ENCODE measurements around the gene JAG1. TPM values are rescaled to one million over a fixed set of nuclear protein-coding genes. Genes with fewer than 3 reads are reported as not detected.

JAG1 gene
- total RNA-seq, 1 donor from 2014 or later, result 1.3 TPM

DNA sequence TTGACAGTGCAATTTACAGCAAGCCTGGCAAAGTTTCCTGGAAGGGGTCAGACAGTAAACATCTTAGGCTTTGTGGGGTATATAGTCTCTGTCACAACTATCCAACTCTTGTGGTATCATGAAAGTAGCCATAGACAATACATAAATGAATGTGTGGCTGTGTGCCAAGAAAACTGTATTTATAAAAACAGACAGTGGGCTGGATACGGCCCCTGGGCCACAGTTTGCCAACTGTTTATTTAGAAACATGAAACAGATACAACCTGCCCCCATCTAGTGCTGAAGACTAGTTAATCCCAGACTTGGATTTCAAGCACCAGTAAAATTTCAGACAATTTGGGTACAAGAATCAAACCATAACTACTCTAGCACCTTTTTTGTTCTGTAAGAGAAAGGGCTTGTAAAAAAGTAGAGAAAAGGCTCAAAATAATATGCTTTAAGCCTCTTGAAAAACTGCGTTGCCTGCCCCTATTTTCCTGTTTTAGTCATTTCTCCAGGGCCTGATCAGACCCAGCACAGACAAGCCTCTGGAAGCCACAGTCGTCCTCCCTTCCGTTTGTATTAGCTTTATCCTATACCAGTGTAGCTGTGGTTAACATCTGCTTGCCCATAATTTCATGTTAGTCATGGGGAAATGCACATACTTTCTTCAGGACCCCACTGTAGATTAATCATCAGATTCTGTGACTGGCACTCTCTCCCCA is 30.8 kb downstream of the JAG1 start:
- intact Hi-C loops (cut with micrococcal nuclease), result no loop called here
- no peaks in the 10 kb centered on the region for H3K9me3 Mint-ChIP-seq
- no peak overlapping the region for H3K27ac Mint-ChIP-seq
- peaks cover 5% of the 10 kb centered on the region for H3K4me1 Mint-ChIP-seq (ENCODE audit: low read depth)
- no peaks in the 10 kb centered on the region for H3K27me3 Mint-ChIP-seq (ENCODE audit: insufficient read depth)
- DNase-seq (ENCODE audit: low spot score), result no peak
- H3K36me3 Mint-ChIP-seq (ENCODE audit: low read depth), result no peaks in the 10 kb centered on the region
- H3K4me3 Mint-ChIP-seq, result no peak overlapping the region

DNA sequence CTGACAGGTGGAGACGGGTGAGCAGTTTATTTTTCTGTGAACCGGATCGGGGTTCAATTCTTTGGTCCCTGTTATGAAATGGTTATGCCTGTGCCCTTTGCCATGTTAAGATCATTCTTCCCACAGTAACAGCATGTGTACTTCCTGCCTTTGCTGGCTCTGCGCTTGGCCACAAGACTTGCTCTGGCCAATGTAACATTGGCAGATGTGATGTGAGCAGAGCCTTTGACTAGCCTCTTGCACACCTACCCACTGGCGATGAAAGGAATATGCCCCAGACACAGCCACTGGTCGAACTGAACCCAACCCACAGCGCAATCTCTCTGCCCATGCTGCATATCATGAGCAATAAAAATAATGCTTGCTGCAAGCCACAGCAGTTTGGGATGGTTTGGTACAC is 31.9 kb downstream of the JAG1 start:
- no peaks in the 10 kb centered on the region for H3K27me3 Mint-ChIP-seq (ENCODE audit: insufficient read depth)
- intact Hi-C loops (cut with micrococcal nuclease), result no loop called here
- no peaks in the 10 kb centered on the region for H3K36me3 Mint-ChIP-seq (ENCODE audit: low read depth)
- no peak overlapping the region for H3K27ac Mint-ChIP-seq
- H3K9me3 Mint-ChIP-seq, result no peaks in the 10 kb centered on the region
- DNase-seq (ENCODE audit: low spot score), result no peak
- peaks cover 5% of the 10 kb centered on the region for H3K4me1 Mint-ChIP-seq (ENCODE audit: low read depth)
- no peak overlapping the region for H3K4me3 Mint-ChIP-seq

DNA sequence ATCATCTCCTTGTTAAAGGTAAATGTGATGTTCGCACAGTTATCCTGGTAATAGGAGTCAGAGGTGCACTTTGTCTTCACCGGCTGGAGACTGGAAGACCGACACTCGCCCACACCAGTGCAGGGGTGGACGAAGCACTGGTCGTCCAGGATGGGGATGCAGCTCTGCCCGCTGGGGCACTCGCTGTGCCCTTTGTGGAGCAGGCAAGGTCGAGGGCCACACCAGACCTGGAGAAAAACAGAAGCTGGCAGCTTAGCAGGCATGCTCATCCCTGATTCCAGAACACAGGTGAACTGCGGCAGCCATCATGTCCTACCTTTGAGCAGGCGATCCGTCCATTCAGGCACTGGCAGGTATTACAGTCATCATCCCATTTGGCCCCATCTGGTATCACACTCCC is 32.3 kb downstream of the JAG1 start:
- Mint-ChIP-seq H3K4me1 (ENCODE audit: low read depth) (peaks cover 5% of the 10 kb centered on the region), H3K4me3 (no peak overlapping the region), H3K9me3 (no peaks in the 10 kb centered on the region), H3K36me3 (ENCODE audit: low read depth) (no peaks in the 10 kb centered on the region), H3K27ac (no peak overlapping the region), H3K27me3 (ENCODE audit: insufficient read depth) (no peaks in the 10 kb centered on the region)
- no peak for DNase-seq (ENCODE audit: low spot score)
- intact Hi-C loops (cut with micrococcal nuclease), result no loop called here

DNA sequence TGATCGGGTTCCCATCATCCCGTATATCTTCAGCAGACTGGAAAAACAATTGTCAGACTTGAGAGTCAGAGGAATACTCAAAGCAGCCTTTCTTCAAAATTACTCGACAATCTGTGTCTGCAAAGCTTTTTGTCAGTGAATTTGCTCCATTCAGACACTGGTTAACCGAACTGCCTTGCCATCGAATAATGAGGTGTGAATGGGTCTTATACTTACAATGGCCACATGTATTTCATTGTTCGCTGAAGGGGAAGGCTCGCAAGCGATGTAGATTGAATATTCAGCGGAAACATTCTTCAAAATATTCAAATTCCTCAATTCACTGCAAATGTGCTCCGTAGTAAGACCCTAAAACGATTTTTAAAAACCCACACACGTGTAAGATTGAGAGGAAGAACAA is 32.9 kb downstream of the JAG1 start:
- intact Hi-C loops (cut with micrococcal nuclease), result no loop called here
- Mint-ChIP-seq H3K9me3 (no peaks in the 10 kb centered on the region), H3K36me3 (ENCODE audit: low read depth) (no peaks in the 10 kb centered on the region), H3K4me1 (ENCODE audit: low read depth) (peaks cover 5% of the 10 kb centered on the region), H3K27me3 (ENCODE audit: insufficient read depth) (no peaks in the 10 kb centered on the region), H3K4me3 (no peak overlapping the region), H3K27ac (no peak overlapping the region)
- no peak for DNase-seq (ENCODE audit: low spot score)

- intact Hi-C loops (cut with micrococcal nuclease), result no loop called here
- H3K36me3 Mint-ChIP-seq (ENCODE audit: low read depth), result no peaks in the 10 kb centered on the region
- no peaks in the 10 kb centered on the region for H3K27me3 Mint-ChIP-seq (ENCODE audit: insufficient read depth)
- no peak for DNase-seq (ENCODE audit: low spot score)
- H3K4me3 Mint-ChIP-seq, result no peak overlapping the region
- H3K27ac Mint-ChIP-seq, result no peak overlapping the region
- no peaks in the 10 kb centered on the region for H3K9me3 Mint-ChIP-seq
- H3K4me1 Mint-ChIP-seq (ENCODE audit: low read depth), result peaks cover 5% of the 10 kb centered on the region
These were observed 33.9 kb downstream of the JAG1 start for GRCh38 chr20:10639737-10640556.

GRCh38 chr20:10639077-10639736 is 34.6 kb downstream of the JAG1 start:
- no peak for DNase-seq (ENCODE audit: low spot score)
- no peak overlapping the region for H3K27ac Mint-ChIP-seq
- intact Hi-C loops (cut with micrococcal nuclease), result no loop called here
- no peaks in the 10 kb centered on the region for H3K36me3 Mint-ChIP-seq (ENCODE audit: low read depth)
- H3K9me3 Mint-ChIP-seq, result no peaks in the 10 kb centered on the region
- H3K27me3 Mint-ChIP-seq (ENCODE audit: insufficient read depth), result no peaks in the 10 kb centered on the region
- H3K4me3 Mint-ChIP-seq, result no peak overlapping the region
- peaks cover 2% of the 10 kb centered on the region for H3K4me1 Mint-ChIP-seq (ENCODE audit: low read depth)

- H3K36me3 Mint-ChIP-seq (ENCODE audit: low read depth), result no peaks in the 10 kb centered on the region
- intact Hi-C loops (cut with micrococcal nuclease), result no loop called here
- no peak overlapping the region for H3K27ac Mint-ChIP-seq
- no peak for DNase-seq (ENCODE audit: low spot score)
- H3K9me3 Mint-ChIP-seq, result no peaks in the 10 kb centered on the region
- H3K27me3 Mint-ChIP-seq (ENCODE audit: insufficient read depth), result no peaks in the 10 kb centered on the region
- no peak overlapping the region for H3K4me3 Mint-ChIP-seq
- H3K4me1 Mint-ChIP-seq (ENCODE audit: low read depth), result no peaks in the 10 kb centered on the region
These were observed 36.2 kb downstream of the JAG1 start for GRCh38 chr20:10637563-10637962.

DNA sequence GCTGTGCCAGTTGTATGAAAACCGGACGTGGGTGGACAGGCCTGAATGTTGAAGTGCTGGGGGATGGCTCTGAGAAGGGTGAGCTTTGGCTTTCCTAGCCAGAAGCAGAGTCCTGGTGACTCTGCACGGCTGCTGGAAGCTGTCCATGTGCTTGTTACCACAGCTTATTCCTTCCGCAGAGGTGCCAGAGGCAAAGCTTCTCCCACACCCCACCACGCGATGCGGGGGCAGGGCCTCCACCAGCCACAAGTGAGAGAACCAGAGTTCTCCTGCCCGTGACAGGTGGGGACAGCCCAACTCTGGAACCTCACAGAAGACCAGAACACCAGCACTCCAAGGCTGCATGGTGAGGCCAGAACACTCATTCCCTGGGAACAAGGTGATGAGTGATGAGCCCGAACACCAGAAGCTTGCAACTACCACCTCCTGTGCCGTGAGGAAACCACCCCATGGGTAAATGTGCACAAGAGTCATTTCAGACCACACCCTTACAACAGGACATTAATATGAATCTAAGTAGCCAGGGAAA is 36.7 kb downstream of the JAG1 start:
- no peak for DNase-seq (ENCODE audit: low spot score)
- intact Hi-C loops (cut with micrococcal nuclease), result no loop called here
- no peaks in the 10 kb centered on the region for H3K9me3 Mint-ChIP-seq
- H3K4me3 Mint-ChIP-seq, result no peak overlapping the region
- H3K4me1 Mint-ChIP-seq (ENCODE audit: low read depth), result no peaks in the 10 kb centered on the region
- no peak overlapping the region for H3K27ac Mint-ChIP-seq
- no peaks in the 10 kb centered on the region for H3K27me3 Mint-ChIP-seq (ENCODE audit: insufficient read depth)
- H3K36me3 Mint-ChIP-seq (ENCODE audit: low read depth), result no peaks in the 10 kb centered on the region

DNA sequence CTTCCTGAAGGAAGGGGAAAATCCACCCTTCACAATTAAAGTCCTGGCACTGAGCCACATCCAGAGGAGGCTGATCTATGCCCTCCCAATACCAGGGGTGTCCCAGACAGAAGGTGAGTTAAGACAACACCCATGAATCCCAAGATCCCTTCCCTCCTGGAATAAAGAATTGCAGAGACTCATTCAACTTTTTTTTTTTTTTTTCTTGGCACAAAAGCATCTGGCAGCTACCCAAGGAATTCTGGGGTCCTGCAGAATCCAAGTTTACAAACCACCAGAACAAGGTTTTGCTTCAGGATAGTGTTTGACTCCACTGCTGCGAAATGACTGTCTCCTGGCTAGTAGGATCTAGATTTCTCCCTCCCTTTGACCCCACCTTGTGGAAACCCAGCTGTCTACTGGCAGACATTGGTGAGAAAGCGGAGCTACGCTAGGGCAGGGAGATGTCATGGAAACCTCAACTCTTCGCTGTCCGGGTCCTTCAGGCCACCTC is 37.4 kb downstream of the JAG1 start:
- no peak overlapping the region for H3K4me3 Mint-ChIP-seq
- H3K27me3 Mint-ChIP-seq (ENCODE audit: insufficient read depth), result no peaks in the 10 kb centered on the region
- no peak overlapping the region for H3K27ac Mint-ChIP-seq
- no peak for DNase-seq (ENCODE audit: low spot score)
- no peaks in the 10 kb centered on the region for H3K4me1 Mint-ChIP-seq (ENCODE audit: low read depth)
- no peaks in the 10 kb centered on the region for H3K36me3 Mint-ChIP-seq (ENCODE audit: low read depth)
- H3K9me3 Mint-ChIP-seq, result no peaks in the 10 kb centered on the region
- intact Hi-C loops (cut with micrococcal nuclease), result no loop called here

GRCh38 chr20:10635476-10636208 is 38.2 kb downstream of the JAG1 start:
- Mint-ChIP-seq H3K36me3 (ENCODE audit: low read depth) (no peaks in the 10 kb centered on the region), H3K4me3 (no peak overlapping the region), H3K27ac (no peak overlapping the region), H3K9me3 (no peaks in the 10 kb centered on the region), H3K27me3 (ENCODE audit: insufficient read depth) (no peaks in the 10 kb centered on the region), H3K4me1 (ENCODE audit: low read depth) (no peaks in the 10 kb centered on the region)
- no peak for DNase-seq (ENCODE audit: low spot score)
- intact Hi-C loops (cut with micrococcal nuclease), result no loop called here

DNA sequence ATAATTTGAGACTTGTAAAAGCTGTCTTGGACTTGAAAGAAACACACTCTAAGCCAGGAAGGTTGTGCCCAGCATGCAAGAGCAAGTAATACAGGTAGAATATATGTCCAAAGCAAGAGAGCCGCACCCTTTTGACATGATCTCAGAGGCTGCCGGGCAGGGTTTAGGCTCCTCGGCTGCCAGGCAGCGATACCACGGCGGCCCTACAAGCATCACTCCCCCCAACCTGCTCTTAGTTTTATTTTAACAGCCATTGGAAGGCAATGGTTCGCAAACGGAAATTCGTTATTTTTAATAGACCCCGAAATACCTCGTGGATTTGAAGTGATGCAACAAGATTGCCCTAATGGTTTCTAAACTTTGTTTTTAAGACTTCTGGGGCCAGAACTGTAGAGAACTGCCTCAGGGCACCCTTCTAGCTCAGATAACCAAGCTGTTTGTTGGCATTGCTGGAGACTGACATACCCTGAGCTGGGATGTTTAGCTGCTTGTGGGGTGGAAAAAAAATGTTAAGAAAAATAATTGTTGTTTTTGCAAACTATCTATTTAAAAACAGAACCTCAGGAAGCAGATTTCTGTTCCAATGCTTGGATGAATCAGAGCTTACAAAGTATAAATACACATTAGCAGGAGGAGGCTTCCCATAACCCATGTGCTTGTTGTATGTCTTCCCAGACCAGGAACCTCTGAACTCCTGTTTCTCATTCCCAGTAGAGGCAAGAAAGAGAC is 39.0 kb downstream of the JAG1 start:
- Mint-ChIP-seq H3K36me3 (ENCODE audit: low read depth) (no peaks in the 10 kb centered on the region), H3K27me3 (ENCODE audit: insufficient read depth) (no peaks in the 10 kb centered on the region), H3K4me3 (no peak overlapping the region), H3K9me3 (no peaks in the 10 kb centered on the region), H3K4me1 (ENCODE audit: low read depth) (no peaks in the 10 kb centered on the region), H3K27ac (no peak overlapping the region)
- no peak for DNase-seq (ENCODE audit: low spot score)
- intact Hi-C loops (cut with micrococcal nuclease), result no loop called here

- Mint-ChIP-seq H3K4me1 (ENCODE audit: low read depth) (no peaks in the 10 kb centered on the region), H3K36me3 (ENCODE audit: low read depth) (no peaks in the 10 kb centered on the region), H3K4me3 (no peak overlapping the region), H3K9me3 (no peaks in the 10 kb centered on the region), H3K27ac (no peak overlapping the region), H3K27me3 (ENCODE audit: insufficient read depth) (no peaks in the 10 kb centered on the region)
- intact Hi-C loops (cut with micrococcal nuclease), result no loop called here
- DNase-seq (ENCODE audit: low spot score), result no peak
These were observed 39.6 kb downstream of the JAG1 start for GRCh38 chr20:10634211-10634610.

Measured in activated T-helper 1 cell treated with anti-CD3 and anti-CD28 coated beads, Interleukin-12 subunit alpha, Interleukin-12 subunit beta, Interleukin-2, Interleukin-4 antibody, amounts not matched to agents 30 ng/mL and 10 ng/mL and 1 ng/mL, durations not matched to agents 14 hours and 24 hours and 36 hours (primary cell).